ENCODE measurements around the gene RRAS2. TPM values are rescaled to one million over a fixed set of nuclear protein-coding genes. Genes with fewer than 3 reads are reported as not detected.
A peak's percentile ranks its signal among the peaks of the same experiment; 100 is the strongest.
"Not testable (repeated sequence)": the region's sequence is repeated elsewhere in the genome, so short reads cannot be mapped to it uniquely, and the experiment has no call there.

The RRAS2 gene
- total RNA-seq (10 to 100 TPM; 19.1 to 26.2 TPM), total RNA-seq (8.2 to 13.4 reads per million in 2 donors)

GRCh38 chr11:14358729-14359439 is at the start of gene RRAS2:
Gene RRAS2, minus strand, starts transcription at chr11:14359183. Its CDS starts 313 bp downstream, at chr11:14358870.
- peaks cover 32% of the 10 kb centered on the region for H3K4me1 Mint-ChIP-seq
- peaks cover 4% of the 10 kb centered on the region for H3K27me3 Mint-ChIP-seq

GRCh38 chr11:14408612-14409011 is 49.6 kb upstream of the RRAS2 start:
- Mint-ChIP-seq H3K27me3 (no peaks in the 10 kb centered on the region), H3K36me3 (ENCODE audit: low read depth) (no peaks in the 10 kb centered on the region), H3K4me3 (no peak overlapping the region), H3K27ac (no peak overlapping the region), H3K4me1 (peaks cover 5% of the 10 kb centered on the region)
- ATAC-seq: no peak
- no peaks in the 10 kb centered on the region for H3K9me3 ChIP-seq (ENCODE audit: control insufficient read depth, low read length, poor library complexity, severe bottlenecking)
- no peak for DNase-seq

More at GRCh38 chr11:14358729-14359439, at the start of gene RRAS2:
- Mint-ChIP-seq H3K4me3 (peak within 1 kb of the TSS; percentile 97), H3K36me3 (ENCODE audit: low read depth) (peaks cover 3% of the 10 kb centered on the region), H3K27ac (peak within 1 kb of the TSS; percentile 96)
- peak; percentile 59 to 66 (median 63) for DNase-seq
- H3K9me3 ChIP-seq (ENCODE audit: control insufficient read depth, low read length, poor library complexity, severe bottlenecking): no peaks in the 10 kb centered on the region
- ATAC-seq: peak; percentile 93

GRCh38 chr11:14406116-14406515 is 47.1 kb upstream of the RRAS2 start:
- ATAC-seq; H3K4me3 Mint-ChIP-seq; DNase-seq; H3K27me3 Mint-ChIP-seq; H3K4me1 Mint-ChIP-seq; H3K36me3 Mint-ChIP-seq (ENCODE audit: low read depth); H3K9me3 ChIP-seq (ENCODE audit: control insufficient read depth, low read length, poor library complexity, severe bottlenecking); H3K27ac Mint-ChIP-seq: not testable (repeated sequence)

- not testable (repeated sequence) for H3K9me3 ChIP-seq (ENCODE audit: control insufficient read depth, low read length, poor library complexity, severe bottlenecking); ATAC-seq; H3K4me1 Mint-ChIP-seq; H3K27me3 Mint-ChIP-seq; DNase-seq; H3K36me3 Mint-ChIP-seq (ENCODE audit: low read depth); H3K27ac Mint-ChIP-seq; H3K4me3 Mint-ChIP-seq
Observed at GRCh38 chr11:14403528-14403927, 44.5 kb upstream of the RRAS2 start.

- Mint-ChIP-seq H3K4me1 (peaks cover 6% of the 10 kb centered on the region), H3K27me3 (peaks cover 10% of the 10 kb centered on the region), H3K27ac (no peak overlapping the region), H3K4me3 (no peak overlapping the region), H3K36me3 (ENCODE audit: low read depth) (no peaks in the 10 kb centered on the region)
- ATAC-seq: no peak
- no peaks in the 10 kb centered on the region for H3K9me3 ChIP-seq (ENCODE audit: control insufficient read depth, low read length, poor library complexity, severe bottlenecking)
- no peak for DNase-seq
Observed at GRCh38 chr11:14399087-14399486, 40.1 kb upstream of the RRAS2 start.

- no peaks in the 10 kb centered on the region for H3K9me3 ChIP-seq (ENCODE audit: control insufficient read depth, low read length, poor library complexity, severe bottlenecking)
- H3K27ac Mint-ChIP-seq: no peak overlapping the region
- peaks cover 13% of the 10 kb centered on the region for H3K4me1 Mint-ChIP-seq
- H3K4me3 Mint-ChIP-seq: no peak overlapping the region
- no peaks in the 10 kb centered on the region for H3K36me3 Mint-ChIP-seq (ENCODE audit: low read depth)
- peaks cover 10% of the 10 kb centered on the region for H3K27me3 Mint-ChIP-seq
- no peak for ATAC-seq
- no peak for DNase-seq
Observed at GRCh38 chr11:14396273-14396672, 37.3 kb upstream of the RRAS2 start.

GRCh38 chr11:14393889-14394288 is 34.9 kb upstream of the RRAS2 start:
- peaks cover 13% of the 10 kb centered on the region for H3K4me1 Mint-ChIP-seq
- DNase-seq (no peak), ATAC-seq (no peak)
- H3K9me3 ChIP-seq (ENCODE audit: control insufficient read depth, low read length, poor library complexity, severe bottlenecking): no peaks in the 10 kb centered on the region
- H3K27me3 Mint-ChIP-seq: peaks cover 15% of the 10 kb centered on the region
- H3K4me3 Mint-ChIP-seq: no peak overlapping the region
- H3K36me3 Mint-ChIP-seq (ENCODE audit: low read depth): peaks cover 2% of the 10 kb centered on the region
- no peak overlapping the region for H3K27ac Mint-ChIP-seq

GRCh38 chr11:14393129-14393528 is 34.1 kb upstream of the RRAS2 start:
- Mint-ChIP-seq H3K36me3 (ENCODE audit: low read depth) (peaks cover 2% of the 10 kb centered on the region), H3K27ac (no peak overlapping the region), H3K4me3 (no peak overlapping the region), H3K27me3 (peaks cover 11% of the 10 kb centered on the region), H3K4me1 (peaks cover 11% of the 10 kb centered on the region)
- DNase-seq (no peak), ATAC-seq (no peak)
- H3K9me3 ChIP-seq (ENCODE audit: control insufficient read depth, low read length, poor library complexity, severe bottlenecking): no peaks in the 10 kb centered on the region

GRCh38 chr11:14390669-14391068 is 31.7 kb upstream of the RRAS2 start:
- Mint-ChIP-seq H3K36me3 (ENCODE audit: low read depth) (peaks cover 4% of the 10 kb centered on the region), H3K27me3 (peaks cover 5% of the 10 kb centered on the region), H3K27ac (no peak overlapping the region), H3K4me3 (no peak overlapping the region), H3K4me1 (peaks cover 12% of the 10 kb centered on the region)
- no peak for DNase-seq
- no peak for ATAC-seq
- H3K9me3 ChIP-seq (ENCODE audit: control insufficient read depth, low read length, poor library complexity, severe bottlenecking): no peaks in the 10 kb centered on the region

GRCh38 chr11:14388352-14388751 is 29.4 kb upstream of the RRAS2 start:
- DNase-seq (no peak), ATAC-seq (no peak)
- Mint-ChIP-seq H3K4me1 (peaks cover 9% of the 10 kb centered on the region), H3K36me3 (ENCODE audit: low read depth) (peaks cover 4% of the 10 kb centered on the region), H3K4me3 (no peak overlapping the region), H3K27me3 (peaks cover 5% of the 10 kb centered on the region), H3K27ac (no peak overlapping the region)
- H3K9me3 ChIP-seq (ENCODE audit: control insufficient read depth, low read length, poor library complexity, severe bottlenecking): no peaks in the 10 kb centered on the region

- ATAC-seq (no peak), DNase-seq (no peak)
- Mint-ChIP-seq H3K4me1 (peaks cover 7% of the 10 kb centered on the region), H3K36me3 (ENCODE audit: low read depth) (peaks cover 4% of the 10 kb centered on the region), H3K4me3 (no peak overlapping the region), H3K27ac (no peak overlapping the region), H3K27me3 (peaks cover 10% of the 10 kb centered on the region)
- no peaks in the 10 kb centered on the region for H3K9me3 ChIP-seq (ENCODE audit: control insufficient read depth, low read length, poor library complexity, severe bottlenecking)
Observed at GRCh38 chr11:14386895-14387480, 28.0 kb upstream of the RRAS2 start.

- H3K4me1 Mint-ChIP-seq: peaks cover 10% of the 10 kb centered on the region
- no peaks in the 10 kb centered on the region for H3K9me3 ChIP-seq (ENCODE audit: control insufficient read depth, low read length, poor library complexity, severe bottlenecking)
- ATAC-seq (no peak), DNase-seq (no peak)
- H3K27me3 Mint-ChIP-seq: peaks cover 16% of the 10 kb centered on the region
- H3K4me3 Mint-ChIP-seq: no peak overlapping the region
- H3K27ac Mint-ChIP-seq: no peak overlapping the region
- peaks cover 4% of the 10 kb centered on the region for H3K36me3 Mint-ChIP-seq (ENCODE audit: low read depth)
Observed at GRCh38 chr11:14386081-14386480, 27.1 kb upstream of the RRAS2 start.

- H3K27ac Mint-ChIP-seq: no peak overlapping the region
- no peak for DNase-seq
- H3K4me3 Mint-ChIP-seq: no peak overlapping the region
- peaks cover 2% of the 10 kb centered on the region for H3K36me3 Mint-ChIP-seq (ENCODE audit: low read depth)
- ATAC-seq: no peak
- H3K27me3 Mint-ChIP-seq: peaks cover 17% of the 10 kb centered on the region
- H3K9me3 ChIP-seq (ENCODE audit: control insufficient read depth, low read length, poor library complexity, severe bottlenecking): no peaks in the 10 kb centered on the region
- H3K4me1 Mint-ChIP-seq: peaks cover 10% of the 10 kb centered on the region
Observed at GRCh38 chr11:14384338-14384737, 25.4 kb upstream of the RRAS2 start.

- H3K4me1 Mint-ChIP-seq: peaks cover 9% of the 10 kb centered on the region
- peaks cover 35% of the 10 kb centered on the region for H3K27me3 Mint-ChIP-seq
- peaks cover 4% of the 10 kb centered on the region for H3K36me3 Mint-ChIP-seq (ENCODE audit: low read depth)
- no peak overlapping the region for H3K27ac Mint-ChIP-seq
- ATAC-seq (no peak), DNase-seq (no peak)
- H3K4me3 Mint-ChIP-seq: no peak overlapping the region
- H3K9me3 ChIP-seq (ENCODE audit: control insufficient read depth, low read length, poor library complexity, severe bottlenecking): no peaks in the 10 kb centered on the region
Observed at GRCh38 chr11:14381968-14382367, 23.0 kb upstream of the RRAS2 start.

Measured in T-helper 17 cell (primary cell).